Fibroblast of mammary gland (primary cell): ENCODE measurements around the gene C17orf78.

Source experiments
- DNase-seq: peaks from one replicate; pipeline ENCODE4 v3.0.0-alpha.2; 2010; ENCODE audit warnings: low read depth
- H3K4me3 ChIP-seq: 2 replicates; pipeline ENCODE4 v1.5.1; 2011; ENCODE audit warnings: low read depth, mild to moderate bottlenecking, low read length, moderate library complexity; ENCODE audit not compliant: control insufficient read depth
- TF ChIP-seq, protein P1 (sequence below): conservative IDR thresholded peaks from 2 replicates; pipeline ENCODE4 v1.5.1; 2011; ENCODE audit warnings: low read depth, low read length, inconsistent platforms; ENCODE audit not compliant: control insufficient read depth, insufficient read depth

Gene C17orf78

DNA sequence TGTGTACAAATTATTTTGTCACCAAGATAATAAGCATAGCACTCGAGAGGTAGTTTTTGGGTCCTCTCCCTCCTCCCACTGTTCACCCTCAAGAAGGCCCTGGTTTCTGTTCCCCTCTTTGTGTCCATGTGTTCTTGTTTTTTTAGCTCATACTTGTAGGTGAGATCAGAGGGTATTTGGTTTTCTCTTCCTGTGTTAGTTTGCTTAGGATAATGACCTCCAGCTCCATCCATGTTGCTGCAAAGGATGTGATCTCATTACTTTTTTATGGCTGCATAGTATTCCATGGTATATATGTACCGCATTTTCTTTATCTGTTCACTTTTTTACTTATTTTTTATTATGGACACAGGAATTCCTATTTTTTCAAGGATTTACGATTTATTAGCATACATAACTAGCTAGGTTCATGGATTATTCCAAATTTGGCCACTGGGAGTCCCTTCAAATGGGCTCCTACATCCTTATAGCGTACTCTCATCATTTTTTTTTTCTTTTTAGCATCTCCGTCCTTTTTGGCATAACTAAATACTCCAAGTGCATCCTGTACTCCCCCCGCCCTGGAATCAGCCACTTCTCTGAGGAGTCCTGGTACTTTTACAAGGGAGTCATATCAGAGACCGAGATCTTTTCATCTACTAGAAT is 38.2 kb downstream of the C17orf78 start:
- peak; percentile 25 for DNase-seq
- TF ChIP-seq, protein P1, sequence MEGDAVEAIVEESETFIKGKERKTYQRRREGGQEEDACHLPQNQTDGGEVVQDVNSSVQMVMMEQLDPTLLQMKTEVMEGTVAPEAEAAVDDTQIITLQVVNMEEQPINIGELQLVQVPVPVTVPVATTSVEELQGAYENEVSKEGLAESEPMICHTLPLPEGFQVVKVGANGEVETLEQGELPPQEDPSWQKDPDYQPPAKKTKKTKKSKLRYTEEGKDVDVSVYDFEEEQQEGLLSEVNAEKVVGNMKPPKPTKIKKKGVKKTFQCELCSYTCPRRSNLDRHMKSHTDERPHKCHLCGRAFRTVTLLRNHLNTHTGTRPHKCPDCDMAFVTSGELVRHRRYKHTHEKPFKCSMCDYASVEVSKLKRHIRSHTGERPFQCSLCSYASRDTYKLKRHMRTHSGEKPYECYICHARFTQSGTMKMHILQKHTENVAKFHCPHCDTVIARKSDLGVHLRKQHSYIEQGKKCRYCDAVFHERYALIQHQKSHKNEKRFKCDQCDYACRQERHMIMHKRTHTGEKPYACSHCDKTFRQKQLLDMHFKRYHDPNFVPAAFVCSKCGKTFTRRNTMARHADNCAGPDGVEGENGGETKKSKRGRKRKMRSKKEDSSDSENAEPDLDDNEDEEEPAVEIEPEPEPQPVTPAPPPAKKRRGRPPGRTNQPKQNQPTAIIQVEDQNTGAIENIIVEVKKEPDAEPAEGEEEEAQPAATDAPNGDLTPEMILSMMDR: peak; percentile 39
- no peak overlapping the region for H3K4me3 ChIP-seq

DNA sequence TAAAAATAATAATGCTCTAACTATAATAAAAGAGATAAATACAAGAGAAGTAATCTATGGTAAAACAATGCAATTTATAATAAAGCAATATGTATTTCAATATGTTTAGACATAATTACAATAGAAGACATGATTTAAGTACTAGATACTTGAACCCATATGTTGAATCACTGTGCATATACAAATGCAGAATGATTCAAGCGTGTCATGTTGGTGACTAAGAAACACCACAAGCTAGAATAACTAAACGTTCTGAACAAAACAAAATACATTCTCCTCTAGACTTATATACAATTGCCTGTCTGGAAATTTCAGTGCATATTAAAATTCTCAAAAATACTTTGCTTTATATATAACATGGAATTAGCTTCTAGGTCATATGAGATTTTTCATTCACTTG is 42.1 kb downstream of the C17orf78 start:
- no peak overlapping the region for H3K4me3 ChIP-seq
- TF ChIP-seq, protein P1: no peak
- DNase-seq: peak; percentile 55

DNA sequence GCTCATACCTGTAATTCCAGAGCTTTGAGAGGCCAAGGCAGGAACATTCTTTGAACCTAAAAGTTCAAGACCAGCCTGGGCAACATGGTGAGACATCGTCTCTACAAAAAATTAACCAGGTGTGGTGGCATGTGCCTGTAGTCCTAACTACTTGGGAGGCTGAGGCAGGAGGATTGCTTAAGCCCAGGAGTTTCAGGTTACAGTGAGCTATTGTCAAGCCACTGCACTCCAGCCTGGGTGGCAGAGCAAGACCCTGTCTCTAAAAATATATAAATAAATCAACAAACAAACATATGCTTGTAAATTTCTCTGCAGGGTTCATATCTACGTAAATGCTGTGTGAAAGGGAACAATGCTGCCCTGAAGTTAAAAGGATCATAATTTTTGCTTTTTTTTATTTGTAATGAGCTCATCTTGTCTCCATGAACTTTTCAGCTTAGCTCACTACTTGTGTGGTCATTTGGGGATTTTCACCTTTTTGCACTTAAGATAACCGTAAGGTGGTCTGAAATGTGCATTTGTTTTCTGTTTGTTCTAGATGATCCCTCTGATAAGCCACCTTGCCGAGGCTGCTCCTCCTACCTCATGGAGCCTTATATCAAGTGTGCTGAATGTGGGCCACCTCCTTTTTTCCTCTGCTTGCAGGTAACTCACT is 47.3 kb downstream of the C17orf78 start:
- TF ChIP-seq, protein P1: no peak
- no peak for DNase-seq
- no peak overlapping the region for H3K4me3 ChIP-seq

DNA sequence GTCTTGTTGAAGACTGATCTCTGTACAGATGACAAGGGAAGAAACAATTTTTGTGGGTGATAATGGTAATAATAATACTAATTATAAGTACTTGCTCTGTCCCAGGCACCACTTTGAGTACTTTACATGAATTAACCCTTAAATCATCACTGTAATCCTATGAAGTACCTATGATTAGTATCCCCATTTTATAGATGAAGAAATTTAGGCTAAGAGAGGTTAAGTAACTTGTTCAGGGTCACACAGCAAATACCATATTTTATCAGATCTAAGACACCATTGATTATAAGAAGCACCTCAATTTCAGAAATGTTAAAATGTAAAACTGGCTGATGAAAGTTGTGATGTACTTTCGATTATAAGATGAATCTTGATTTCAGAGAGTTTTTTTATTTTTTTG is 49.5 kb downstream of the C17orf78 start:
- TF ChIP-seq, protein P1: no peak
- no peak for DNase-seq
- H3K4me3 ChIP-seq: no peak overlapping the region

DNA sequence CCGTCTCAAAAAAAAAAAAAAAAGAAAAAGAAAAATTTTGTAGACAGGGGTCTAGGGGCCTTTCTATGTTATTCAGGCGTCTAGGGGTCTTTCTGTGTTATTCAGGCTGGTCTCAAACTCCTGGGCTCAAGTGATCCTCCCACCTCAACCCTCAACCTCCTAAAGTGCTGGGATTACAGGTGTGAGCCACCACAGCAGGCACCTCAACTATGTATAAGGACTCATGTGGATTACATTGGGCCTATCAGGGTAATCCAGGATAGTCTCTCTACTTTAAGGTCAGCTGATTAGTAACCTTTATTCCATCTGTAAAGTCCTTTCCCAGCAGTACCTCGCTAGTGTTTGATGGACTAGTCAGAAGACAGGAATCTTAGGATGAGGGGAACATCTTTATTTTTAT is 53.3 kb downstream of the C17orf78 start:
- DNase-seq: no peak
- TF ChIP-seq, protein P1: no peak
- no peak overlapping the region for H3K4me3 ChIP-seq

DNA sequence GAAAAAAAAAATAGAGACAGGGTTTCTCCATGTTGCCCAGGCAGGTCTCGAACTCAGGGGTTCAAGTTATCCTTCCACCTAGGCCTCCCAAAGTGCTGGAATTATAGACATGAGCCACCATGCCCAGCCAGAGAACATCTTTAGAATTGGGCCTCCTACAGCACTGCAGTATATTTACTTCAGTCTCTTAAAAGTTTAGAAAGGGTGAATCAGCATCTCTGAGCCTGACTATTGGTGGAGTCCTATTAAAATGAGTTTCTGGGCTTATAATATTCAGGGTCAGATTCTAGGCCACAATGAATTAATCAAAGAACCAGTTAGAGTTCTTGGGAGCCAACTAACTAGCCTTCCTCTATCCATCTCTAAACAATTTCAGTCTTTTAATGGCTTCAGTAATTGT is 53.7 kb downstream of the C17orf78 start:
- DNase-seq: peak; percentile 21
- H3K4me3 ChIP-seq: no peak overlapping the region
- TF ChIP-seq, protein P1: no peak
